ENCODE data around the gene GFAP. TPM values are rescaled to one million over a fixed set of nuclear protein-coding genes. Genes with fewer than 3 reads are reported as not detected.

The GFAP gene
- total RNA-seq, 2 experiments from 2014 or later = not detected

GRCh38 chr17:44887016-44887415 is 28.3 kb downstream of the GFAP start:
- Histone ChIP-seq H3K36me3 (ENCODE audit: insufficient read depth, low read length) (peaks cover 66% of the 10 kb centered on the region), H3K27me3 (ENCODE audit: control insufficient read depth in 1 of 2, insufficient read depth in 2 of 2, low read length in 2 of 2) (no peaks in the 10 kb centered on the region), H3K27ac (ENCODE audit: low read depth in 1 of 2, low read length in 2 of 2) (no peak overlapping the region), H3K4me3 (ENCODE audit: low read length) (no peak overlapping the region), H3K4me1 (ENCODE audit: insufficient read depth, low read length) (peaks cover 28% of the 10 kb centered on the region), H3K9me3 (ENCODE audit: control insufficient read depth in 1 of 2, insufficient read depth in 1 of 2, low read length in 2 of 2) (no peaks in the 10 kb centered on the region)
- ChIA-PET POLR2A (no interaction called here), CTCF (interaction anchor here (0.6 kb wide), 1 partner anchor 75 kb away, joined by 3 read pairs; no protein-coding TSS in a partner anchor)
- Mint-ChIP-seq H3K27ac (no peak overlapping the region), H3K36me3 (ENCODE audit: low read depth) (peaks cover 54% of the 10 kb centered on the region), H3K9me3 (no peaks in the 10 kb centered on the region), H3K27me3 (no peaks in the 10 kb centered on the region), H3K4me3 (no peak overlapping the region), H3K4me1 (ENCODE audit: low read depth) (peaks cover 7% of the 10 kb centered on the region)
- ATAC-seq (ENCODE audit: poor library complexity) (no peak), DNase-seq (no peak)
- TF ChIP-seq, protein P1, sequence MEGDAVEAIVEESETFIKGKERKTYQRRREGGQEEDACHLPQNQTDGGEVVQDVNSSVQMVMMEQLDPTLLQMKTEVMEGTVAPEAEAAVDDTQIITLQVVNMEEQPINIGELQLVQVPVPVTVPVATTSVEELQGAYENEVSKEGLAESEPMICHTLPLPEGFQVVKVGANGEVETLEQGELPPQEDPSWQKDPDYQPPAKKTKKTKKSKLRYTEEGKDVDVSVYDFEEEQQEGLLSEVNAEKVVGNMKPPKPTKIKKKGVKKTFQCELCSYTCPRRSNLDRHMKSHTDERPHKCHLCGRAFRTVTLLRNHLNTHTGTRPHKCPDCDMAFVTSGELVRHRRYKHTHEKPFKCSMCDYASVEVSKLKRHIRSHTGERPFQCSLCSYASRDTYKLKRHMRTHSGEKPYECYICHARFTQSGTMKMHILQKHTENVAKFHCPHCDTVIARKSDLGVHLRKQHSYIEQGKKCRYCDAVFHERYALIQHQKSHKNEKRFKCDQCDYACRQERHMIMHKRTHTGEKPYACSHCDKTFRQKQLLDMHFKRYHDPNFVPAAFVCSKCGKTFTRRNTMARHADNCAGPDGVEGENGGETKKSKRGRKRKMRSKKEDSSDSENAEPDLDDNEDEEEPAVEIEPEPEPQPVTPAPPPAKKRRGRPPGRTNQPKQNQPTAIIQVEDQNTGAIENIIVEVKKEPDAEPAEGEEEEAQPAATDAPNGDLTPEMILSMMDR (IDR thresholded peaks at IDR 0.05) = no peak
- intact Hi-C loops (cut with DNase I, micrococcal nuclease) = no loop called here

GRCh38 chr17:44884941-44885340 is 30.4 kb downstream of the GFAP start:
- no peak overlapping the region for H3K27ac Mint-ChIP-seq
- intact Hi-C loops (cut with DNase I, micrococcal nuclease) = no loop called here
- ChIA-PET CTCF (no interaction called here), POLR2A (interaction anchor here (0.6 kb wide), 1 partner anchor 14 kb away, joined by 3 read pairs; no protein-coding TSS in a partner anchor)
- no peaks in the 10 kb centered on the region for H3K9me3 ChIP-seq (ENCODE audit: control insufficient read depth in 1 of 2, insufficient read depth in 1 of 2, low read length in 2 of 2)
- peaks cover 62% of the 10 kb centered on the region for H3K36me3 Mint-ChIP-seq (ENCODE audit: low read depth)
- no peak overlapping the region for H3K4me3 ChIP-seq (ENCODE audit: low read length)
- no peak overlapping the region for H3K4me3 Mint-ChIP-seq
- H3K27ac ChIP-seq (ENCODE audit: low read depth in 1 of 2, low read length in 2 of 2) = no peak overlapping the region
- H3K36me3 ChIP-seq (ENCODE audit: insufficient read depth, low read length) = peaks cover 69% of the 10 kb centered on the region
- H3K4me1 Mint-ChIP-seq (ENCODE audit: low read depth) = no peaks in the 10 kb centered on the region
- TF ChIP-seq, protein P1 (IDR thresholded peaks at IDR 0.05) = no peak
- DNase-seq (no peak), ATAC-seq (ENCODE audit: poor library complexity) (no peak)
- H3K27me3 Mint-ChIP-seq = no peaks in the 10 kb centered on the region
- H3K27me3 ChIP-seq (ENCODE audit: control insufficient read depth in 1 of 2, insufficient read depth in 2 of 2, low read length in 2 of 2) = no peaks in the 10 kb centered on the region
- peaks cover 21% of the 10 kb centered on the region for H3K4me1 ChIP-seq (ENCODE audit: insufficient read depth, low read length)
- no peaks in the 10 kb centered on the region for H3K9me3 Mint-ChIP-seq

DNA sequence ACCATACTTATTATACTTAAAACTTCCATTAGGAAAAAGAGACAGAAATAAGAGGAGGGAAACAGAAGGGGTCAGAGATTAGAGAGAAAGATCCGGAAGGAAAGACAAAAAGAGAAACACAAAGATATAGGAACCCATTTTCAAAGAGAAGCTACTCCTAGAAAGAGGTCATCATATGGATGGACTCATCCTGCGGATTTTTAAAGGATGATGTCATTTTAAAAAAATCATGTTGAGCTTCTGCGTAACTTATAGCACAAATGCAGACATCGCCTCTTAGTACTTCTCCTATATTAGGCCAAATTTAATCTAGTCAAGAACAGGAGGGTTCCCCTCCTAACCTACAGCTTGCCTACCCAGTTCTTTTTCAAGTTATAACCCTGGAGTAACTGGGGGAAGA is 34.2 kb downstream of the GFAP start:
- Histone ChIP-seq H3K4me3 (ENCODE audit: low read length) (no peak overlapping the region), H3K27me3 (ENCODE audit: control insufficient read depth in 1 of 2, insufficient read depth in 2 of 2, low read length in 2 of 2) (no peaks in the 10 kb centered on the region), H3K27ac (ENCODE audit: low read depth in 1 of 2, low read length in 2 of 2) (no peak overlapping the region), H3K9me3 (ENCODE audit: control insufficient read depth in 1 of 2, insufficient read depth in 1 of 2, low read length in 2 of 2) (no peaks in the 10 kb centered on the region), H3K4me1 (ENCODE audit: insufficient read depth, low read length) (no peaks in the 10 kb centered on the region), H3K36me3 (ENCODE audit: insufficient read depth, low read length) (peaks cover 91% of the 10 kb centered on the region)
- intact Hi-C loops (cut with DNase I, micrococcal nuclease) = no loop called here
- POLR2A ChIA-PET = no interaction called here
- Mint-ChIP-seq H3K27me3 (no peaks in the 10 kb centered on the region), H3K27ac (no peak overlapping the region), H3K36me3 (ENCODE audit: low read depth) (peaks cover 87% of the 10 kb centered on the region), H3K4me3 (no peak overlapping the region), H3K9me3 (no peaks in the 10 kb centered on the region), H3K4me1 (ENCODE audit: low read depth) (no peaks in the 10 kb centered on the region)
- CTCF ChIA-PET = interaction anchor here (0.5 to 1.4 kb wide), 3 partner anchors 13 to 142 kb away, joined by 3 to 5 read pairs (median 3); no protein-coding TSS in a partner anchor
- DNase-seq = no peak
- ATAC-seq (ENCODE audit: poor library complexity) = no peak
- TF ChIP-seq, protein P1 (IDR thresholded peaks at IDR 0.05) = no peak

Measured in CD4-positive, alpha-beta T cell (primary cell).